ENCODE data around the gene DNAJC6. TPM values are rescaled to one million over a fixed set of nuclear protein-coding genes. Genes with fewer than 3 reads are reported as not detected.

The DNAJC6 gene
- total and polyA plus RNA-seq, 10 donors: 0.20 to 9.7 (median 5.7) TPM

DNA sequence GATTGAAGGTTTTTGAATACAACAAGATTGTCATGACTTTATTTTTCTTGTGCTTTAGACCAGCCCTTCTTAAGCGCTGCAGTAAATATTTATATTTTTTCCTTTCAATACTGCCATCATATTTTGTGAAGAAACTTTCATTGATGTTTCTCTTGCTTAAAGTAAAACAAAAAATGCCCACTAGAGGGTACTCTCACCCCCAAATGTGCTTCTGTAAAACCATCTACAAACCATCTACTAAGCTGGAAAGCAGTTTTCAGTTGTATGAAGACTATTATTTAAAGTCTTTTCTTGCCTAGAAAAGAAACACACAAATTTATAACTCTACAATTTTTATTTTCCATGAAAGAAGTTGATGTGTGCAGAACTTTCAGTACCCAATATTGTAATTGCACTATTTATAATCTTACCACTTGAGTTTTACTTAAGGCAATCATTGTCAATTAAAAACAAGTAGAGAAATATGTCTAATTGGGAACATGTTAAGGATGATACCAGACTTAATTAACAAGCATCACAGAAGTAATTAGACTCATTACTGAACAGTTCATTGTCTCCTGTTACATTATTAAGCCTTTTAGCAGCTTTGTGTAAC is 121.9 kb downstream of the DNAJC6 start:
- H3K4me3 ChIP-seq: no peak overlapping the region
- peaks cover 0 to 22% (median 13%) of the 10 kb centered on the region in 6 donors for H3K4me1 ChIP-seq
- no peak for TF ChIP-seq POLR2A (IDR thresholded peaks at IDR 0.05)
- TF ChIP-seq POLR2AphosphoS5 (IDR thresholded peaks at IDR 0.05): no peak
- TF ChIP-seq, protein P1, sequence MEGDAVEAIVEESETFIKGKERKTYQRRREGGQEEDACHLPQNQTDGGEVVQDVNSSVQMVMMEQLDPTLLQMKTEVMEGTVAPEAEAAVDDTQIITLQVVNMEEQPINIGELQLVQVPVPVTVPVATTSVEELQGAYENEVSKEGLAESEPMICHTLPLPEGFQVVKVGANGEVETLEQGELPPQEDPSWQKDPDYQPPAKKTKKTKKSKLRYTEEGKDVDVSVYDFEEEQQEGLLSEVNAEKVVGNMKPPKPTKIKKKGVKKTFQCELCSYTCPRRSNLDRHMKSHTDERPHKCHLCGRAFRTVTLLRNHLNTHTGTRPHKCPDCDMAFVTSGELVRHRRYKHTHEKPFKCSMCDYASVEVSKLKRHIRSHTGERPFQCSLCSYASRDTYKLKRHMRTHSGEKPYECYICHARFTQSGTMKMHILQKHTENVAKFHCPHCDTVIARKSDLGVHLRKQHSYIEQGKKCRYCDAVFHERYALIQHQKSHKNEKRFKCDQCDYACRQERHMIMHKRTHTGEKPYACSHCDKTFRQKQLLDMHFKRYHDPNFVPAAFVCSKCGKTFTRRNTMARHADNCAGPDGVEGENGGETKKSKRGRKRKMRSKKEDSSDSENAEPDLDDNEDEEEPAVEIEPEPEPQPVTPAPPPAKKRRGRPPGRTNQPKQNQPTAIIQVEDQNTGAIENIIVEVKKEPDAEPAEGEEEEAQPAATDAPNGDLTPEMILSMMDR (IDR thresholded peaks at IDR 0.05 in 8 of 11, conservative IDR thresholded peaks at IDR 0.05 in 3 of 11): peak in 9 of 11 experiments; percentile 24 to 65 (median 45)
- WGBS, 5 donors: 24 to 82% (median 59%) methylated on average over 1 of the region's 1 CpG
- no peaks in the 10 kb centered on the region for H3K9me3 ChIP-seq
- no peak overlapping the region for H3K27ac ChIP-seq
- H3K36me3 ChIP-seq: peaks cover 0 to 96% (median 37%) of the 10 kb centered on the region in 6 donors
- H3K27me3 ChIP-seq (replicated peaks in 1 of 7): no peaks in the 10 kb centered on the region
- intact Hi-C loops (cut with DNase I; ENCODE audit: low total_unique reads): loop anchor here (5.0 kb wide), 1 partner anchor 256 kb away; no protein-coding TSS in a partner anchor
- no peak for DNase-seq

DNA sequence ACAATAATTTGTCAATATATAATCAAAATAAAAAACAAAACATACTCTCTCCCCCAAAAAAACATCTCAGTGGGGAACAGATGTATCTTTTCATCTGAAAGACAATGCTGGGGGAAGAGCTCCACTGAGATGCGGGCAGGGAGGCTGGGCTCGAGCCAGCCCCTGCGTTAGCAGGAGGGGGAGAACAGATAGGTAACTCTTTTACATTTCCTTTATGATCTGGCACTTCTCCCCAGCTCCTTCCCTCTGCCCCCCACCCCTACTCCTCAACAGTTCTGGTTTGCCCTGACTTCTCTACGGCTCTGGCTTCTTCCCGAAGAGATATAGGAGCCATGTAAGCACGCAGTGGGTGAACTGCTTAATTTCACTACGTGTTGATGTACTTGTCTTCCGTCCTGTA is 123.6 kb downstream of the DNAJC6 start:
- Histone ChIP-seq H3K36me3 (peaks cover 0 to 93% (median 22%) of the 10 kb centered on the region in 6 donors), H3K4me1 (peaks cover 0 to 22% (median 13%) of the 10 kb centered on the region in 6 donors), H3K9me3 (no peaks in the 10 kb centered on the region), H3K27me3 (replicated peaks in 1 of 7) (no peaks in the 10 kb centered on the region), H3K27ac (no peak overlapping the region), H3K4me3 (no peak overlapping the region)
- intact Hi-C loops (cut with DNase I; ENCODE audit: low total_unique reads): loop anchor here (5.0 kb wide), 1 partner anchor 254 kb away; no protein-coding TSS in a partner anchor
- WGBS, 5 donors: 78 to 83% (median 80%) methylated on average over 8 of the region's 8 CpGs
- no peak for DNase-seq
- no peak for TF ChIP-seq POLR2AphosphoS5 (IDR thresholded peaks at IDR 0.05)
- TF ChIP-seq POLR2A (IDR thresholded peaks at IDR 0.05): no peak
- TF ChIP-seq, protein P1 (IDR thresholded peaks at IDR 0.05 in 8 of 11, conservative IDR thresholded peaks at IDR 0.05 in 3 of 11): no peak

DNA sequence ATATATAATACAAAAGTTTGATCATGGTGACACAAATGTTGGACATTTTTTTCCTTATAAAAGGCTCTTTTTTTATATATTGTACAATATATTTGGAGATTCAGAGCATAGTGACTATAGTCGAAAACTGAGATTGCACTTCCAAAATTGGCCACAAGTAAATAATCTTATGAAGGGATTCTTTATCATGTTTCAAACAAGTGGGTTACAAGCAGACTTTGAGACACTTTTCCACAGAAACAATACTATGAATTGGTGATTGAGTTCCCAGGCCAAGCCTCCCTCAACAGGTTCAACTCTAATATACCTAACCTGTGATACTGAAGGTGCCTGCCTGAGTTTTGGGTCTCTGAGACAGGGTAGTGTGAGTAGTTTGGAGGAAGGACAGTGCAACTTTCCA is 124.9 kb downstream of the DNAJC6 start:
- H3K27ac ChIP-seq: no peak overlapping the region
- peaks cover 0 to 80% (median 18%) of the 10 kb centered on the region in 6 donors for H3K36me3 ChIP-seq
- DNase-seq: no peak
- no peaks in the 10 kb centered on the region for H3K9me3 ChIP-seq
- TF ChIP-seq POLR2AphosphoS5 (IDR thresholded peaks at IDR 0.05): no peak
- TF ChIP-seq, protein P1 (IDR thresholded peaks at IDR 0.05 in 8 of 11, conservative IDR thresholded peaks at IDR 0.05 in 3 of 11): no peak
- no peak for TF ChIP-seq POLR2A (IDR thresholded peaks at IDR 0.05)
- no peaks in the 10 kb centered on the region for H3K27me3 ChIP-seq (replicated peaks in 1 of 7)
- H3K4me1 ChIP-seq: peaks cover 0 to 18% (median 12%) of the 10 kb centered on the region in 6 donors
- 83 to 97% (median 86%) methylated on average over 1 of the region's 1 CpG for WGBS, 5 donors
- no peak overlapping the region for H3K4me3 ChIP-seq
- intact Hi-C loops (cut with DNase I; ENCODE audit: low total_unique reads): loop anchor here (5.0 kb wide), 1 partner anchor 253 kb away; no protein-coding TSS in a partner anchor

DNA sequence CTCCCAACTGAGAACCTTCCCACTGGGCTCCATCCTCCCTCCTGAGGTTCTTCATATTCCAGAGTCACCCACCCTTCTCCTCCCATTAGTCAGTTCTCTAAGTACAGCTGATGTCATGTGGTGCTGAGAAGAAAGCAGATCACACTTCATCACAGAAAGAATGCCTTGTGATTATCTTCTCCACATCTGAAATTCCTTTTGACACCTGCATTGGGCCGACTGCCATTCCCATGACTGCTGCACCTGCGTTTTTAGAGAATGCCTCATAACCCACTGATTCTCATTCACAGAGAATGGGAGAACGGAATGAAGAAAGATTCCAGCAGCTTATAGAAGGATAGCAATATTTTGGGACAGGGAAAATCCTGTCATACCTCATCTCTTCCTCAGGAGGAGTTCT is 125.4 kb downstream of the DNAJC6 start:
- Histone ChIP-seq H3K27ac (no peak overlapping the region), H3K4me1 (peaks cover 0 to 15% (median 11%) of the 10 kb centered on the region in 6 donors), H3K27me3 (replicated peaks in 1 of 7) (no peaks in the 10 kb centered on the region), H3K36me3 (peaks cover 0 to 75% (median 18%) of the 10 kb centered on the region in 6 donors), H3K9me3 (no peaks in the 10 kb centered on the region), H3K4me3 (no peak overlapping the region)
- intact Hi-C loops (cut with DNase I; ENCODE audit: low total_unique reads): loop anchor here (5.0 kb wide), 1 partner anchor 253 kb away; no protein-coding TSS in a partner anchor
- no peak for DNase-seq
- TF ChIP-seq POLR2AphosphoS5 (IDR thresholded peaks at IDR 0.05) (no peak), POLR2A (IDR thresholded peaks at IDR 0.05) (no peak)
- TF ChIP-seq, protein P1 (IDR thresholded peaks at IDR 0.05 in 8 of 11, conservative IDR thresholded peaks at IDR 0.05 in 3 of 11): no peak
- WGBS, 5 donors: 90 to 100% (median 97%) methylated on average over 3 of the region's 3 CpGs

Measured in spleen (tissue), 11 donors.